Stomach (tissue), 9 donors: ENCODE measurements around the gene PNLIPRP1. TPM values are rescaled to one million over a fixed set of nuclear protein-coding genes. Genes with fewer than 3 reads are reported as not detected.

ENCODE experiments used
- DNase-seq, 2 donors: peaks; one replicate each; pipeline versions ENCODE4 v3.0.0 to v3.0.0-alpha.2; 2013 to 2019
- H3K27ac ChIP-seq, 5 donors: fragments of 200-600 bp in 4 of 5; sonication (generic) in 4 of 5; one replicate each; pipeline ENCODE4 v1.5.1; 2013 to 2019; ENCODE audit warnings: mild to moderate bottlenecking in 1 of 5, moderate library complexity in 1 of 5
- H3K27me3 ChIP-seq, 3 donors: fragments of 200-600 bp; sonication (generic); one replicate each; pipeline ENCODE4 v1.5.1; 2017 to 2019; ENCODE audit warnings: mixed run types in 1 of 3
- H3K36me3 ChIP-seq, 4 donors: fragments of 200-600 bp; sonication (generic); 1 replicate in 3 of 4; 2 replicates in 1 of 4; pipeline ENCODE4 v1.5.1; 2016 to 2019
- H3K4me1 ChIP-seq, 4 donors: fragments of 200-600 bp; sonication (generic); one replicate each; pipeline ENCODE4 v1.5.1; 2016 to 2019
- H3K4me3 ChIP-seq, 4 donors: fragments of 200-600 bp; sonication (generic) in 3 of 4; one replicate each; pipeline ENCODE4 v1.5.1; 2016 to 2019; ENCODE audit warnings: mild to moderate bottlenecking in 1 of 4
- H3K9me3 ChIP-seq, 4 donors: fragments of 200-600 bp; sonication (generic); one replicate each; pipeline ENCODE4 v1.5.1; 2016 to 2019
- EP300 ChIP-seq: sonication (generic); formaldehyde crosslinking; IDR thresholded peaks from one replicate; pipeline ENCODE4 v1.6.1; 2017; ENCODE audit warnings: antibody characterized with exemption
- POLR2A ChIP-seq, 4 donors: fragments of 450-650 bp; IDR thresholded peaks; one replicate each; pipeline ENCODE4 v1.6.1; 2016; ENCODE audit warnings: antibody characterized with exemption in 4 of 4, control low read depth in 2 of 4, mild to moderate bottlenecking in 1 of 4, moderate library complexity in 1 of 4
- POLR2AphosphoS5 ChIP-seq, 3 donors: sonication (generic); formaldehyde crosslinking; IDR thresholded peaks; one replicate each; pipeline ENCODE4 v1.6.1; 2016; ENCODE audit warnings: antibody characterized with exemption in 3 of 3
- WGBS, 5 donors: extraction: QIAGEN DNeasy Blood & Tissue Kit in 3 of 5; methylation state at CpG; one replicate each; pipeline versions ENCODE4 v1.1.5 to v1.1.7; 2013 to 2018; 5-methylcytosine and 5-hydroxymethylcytosine counted together
- intact Hi-C: fragments of 100-400 bp; cut with DNase I; formaldehyde crosslinking; loops from one replicate; pipeline ENCODE4 v1.15.1; 2023; ENCODE audit warnings: low total_unique reads
- polyA plus RNA-seq, 3 donors: library from polyadenylated mRNA; stranded (reverse); fragments of 200-250 nt; gene quantifications; one replicate each; pipeline ENCODE4 v1.2.3, GENCODE V29; 2013
- total RNA-seq, 5 donors: library from RNA; depleted of rRNA; stranded (reverse); fragments of >200 nt; gene quantifications; one replicate each; pipeline versions ENCODE4 v1.1.0 to v1.2.3, GENCODE V29; 2014 to 2016
- TF ChIP-seq, protein P1 (sequence below), 7 experiments: fragments of 450-650 bp in 4 of 7; fragments of 200-600 bp in 3 of 7; sonication (generic) in 3 of 7; IDR thresholded peaks; one replicate each; pipeline ENCODE4 v1.5.1; 2016 to 2019; ENCODE audit warnings: antibody characterized with exemption in 7 of 7, control low read depth in 2 of 7, mild to moderate bottlenecking in 1 of 7
- donor health status: healthy with polysubstance abuse.
- donor health status: Bipolar disorder and iron deficiency.
- donor health status: healthy.

Gene PNLIPRP1
- total and polyA plus RNA-seq, 8 donors, result 0.18 to 9.2 (median 0.81) TPM; not detected in 5

DNA sequence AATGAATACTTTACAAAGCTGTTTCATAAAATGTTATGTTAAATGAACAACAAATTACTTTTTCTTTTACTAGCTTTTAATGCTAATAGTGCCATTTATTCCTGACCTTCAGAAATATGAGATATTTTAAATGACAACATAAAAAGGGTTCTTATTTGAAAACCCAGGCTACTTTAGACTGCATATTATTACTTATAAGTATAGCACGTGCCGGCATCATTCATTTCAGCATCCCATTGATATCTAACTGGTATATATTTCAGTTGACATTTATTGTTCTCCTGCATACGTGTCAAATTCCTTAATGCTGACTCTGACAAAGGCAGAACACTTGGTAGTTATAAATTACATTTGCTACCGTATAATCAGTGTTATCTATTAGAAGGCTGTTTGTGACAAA is 65.3 kb downstream of the PNLIPRP1 start:
- intact Hi-C loops, result no loop called here
- no peak for TF ChIP-seq POLR2AphosphoS5 (IDR thresholded peaks at IDR 0.05)
- TF ChIP-seq, protein P1, sequence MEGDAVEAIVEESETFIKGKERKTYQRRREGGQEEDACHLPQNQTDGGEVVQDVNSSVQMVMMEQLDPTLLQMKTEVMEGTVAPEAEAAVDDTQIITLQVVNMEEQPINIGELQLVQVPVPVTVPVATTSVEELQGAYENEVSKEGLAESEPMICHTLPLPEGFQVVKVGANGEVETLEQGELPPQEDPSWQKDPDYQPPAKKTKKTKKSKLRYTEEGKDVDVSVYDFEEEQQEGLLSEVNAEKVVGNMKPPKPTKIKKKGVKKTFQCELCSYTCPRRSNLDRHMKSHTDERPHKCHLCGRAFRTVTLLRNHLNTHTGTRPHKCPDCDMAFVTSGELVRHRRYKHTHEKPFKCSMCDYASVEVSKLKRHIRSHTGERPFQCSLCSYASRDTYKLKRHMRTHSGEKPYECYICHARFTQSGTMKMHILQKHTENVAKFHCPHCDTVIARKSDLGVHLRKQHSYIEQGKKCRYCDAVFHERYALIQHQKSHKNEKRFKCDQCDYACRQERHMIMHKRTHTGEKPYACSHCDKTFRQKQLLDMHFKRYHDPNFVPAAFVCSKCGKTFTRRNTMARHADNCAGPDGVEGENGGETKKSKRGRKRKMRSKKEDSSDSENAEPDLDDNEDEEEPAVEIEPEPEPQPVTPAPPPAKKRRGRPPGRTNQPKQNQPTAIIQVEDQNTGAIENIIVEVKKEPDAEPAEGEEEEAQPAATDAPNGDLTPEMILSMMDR (IDR thresholded peaks at IDR 0.05), result no peak
- TF ChIP-seq POLR2A (IDR thresholded peaks at IDR 0.05), result no peak
- TF ChIP-seq EP300, result no peak
- WGBS, 5 donors, result 78 to 85% (median 82%) methylated on average over 4 of the region's 4 CpGs
- DNase-seq, result no peak
- Histone ChIP-seq H3K4me3 (no peak overlapping the region), H3K9me3 (no peaks in the 10 kb centered on the region), H3K4me1 (no peaks in the 10 kb centered on the region), H3K27ac (no peak overlapping the region), H3K27me3 (peaks cover 0 to 13% (median 6%) of the 10 kb centered on the region in 3 donors), H3K36me3 (no peaks in the 10 kb centered on the region)

DNA sequence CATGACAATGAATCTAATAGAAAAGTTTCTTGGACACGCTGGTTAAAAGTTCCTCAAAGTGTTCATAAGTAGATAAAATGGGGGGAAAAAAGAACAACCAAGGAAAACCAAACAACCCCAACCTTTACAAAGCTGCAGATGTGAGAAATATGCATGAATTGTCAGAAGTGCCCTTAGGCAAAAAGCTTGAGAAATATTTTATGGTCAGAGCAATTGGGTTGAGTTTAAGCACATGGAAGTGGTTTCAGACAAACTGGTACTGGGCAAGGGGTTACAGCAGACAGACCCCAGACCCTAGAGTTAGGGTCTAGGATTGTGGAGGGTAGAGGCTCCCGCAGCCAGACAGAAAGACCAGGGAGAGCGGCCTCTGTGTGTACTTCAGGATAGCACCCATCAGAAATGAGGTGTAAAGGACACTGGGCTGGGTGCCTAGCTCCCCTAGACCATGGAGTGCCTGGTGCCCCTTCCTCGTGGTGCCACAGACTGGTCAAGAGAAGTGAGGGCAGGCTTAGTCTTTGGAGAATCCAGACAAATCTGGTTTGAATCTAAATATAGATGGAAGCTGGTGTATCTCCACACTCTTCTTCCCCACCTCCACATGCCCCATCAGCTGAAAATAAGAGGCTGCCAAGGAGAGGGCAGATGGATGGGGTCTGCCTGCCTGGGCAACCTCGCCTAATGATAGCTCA is 67.2 kb downstream of the PNLIPRP1 start:
- TF ChIP-seq EP300 (no peak), POLR2A (IDR thresholded peaks at IDR 0.05) (no peak), POLR2AphosphoS5 (IDR thresholded peaks at IDR 0.05) (no peak)
- TF ChIP-seq, protein P1 (IDR thresholded peaks at IDR 0.05), result no peak
- H3K27me3 ChIP-seq, result peaks cover 0 to 12% (median 6%) of the 10 kb centered on the region in 3 donors
- no peak overlapping the region for H3K4me3 ChIP-seq
- no peak overlapping the region for H3K27ac ChIP-seq
- H3K9me3 ChIP-seq, result no peaks in the 10 kb centered on the region
- no peaks in the 10 kb centered on the region for H3K36me3 ChIP-seq
- intact Hi-C loops, result no loop called here
- 82 to 89% (median 88%) methylated on average over 5 of the region's 5 CpGs for WGBS, 5 donors
- DNase-seq, result no peak
- H3K4me1 ChIP-seq, result no peaks in the 10 kb centered on the region

Other genes starting within 250 kb of the PNLIPRP1 start
- 1 to 10 TPM in 1 of 5 donors, not detected in 4; 1.3 TPM for gene PNLIPRP3, start 163.1 kb upstream of the PNLIPRP1 start, total RNA-seq
- gene PNLIPRP3, start 163.1 kb upstream of the PNLIPRP1 start, polyA plus RNA-seq, result under 1 TPM in 2 of 3 donors, not detected in 1; 0.10 to 0.46 TPM
- not detected for gene PNLIP, start 45.0 kb upstream of the PNLIPRP1 start, total RNA-seq
- gene PNLIP, start 45.0 kb upstream of the PNLIPRP1 start, polyA plus RNA-seq, result 1 to 10 TPM; 1.0 to 6.7 (median 1.1) TPM
- 10 to 100 TPM in 1 of 5 donors, 1 to 10 TPM in 1, not detected in 3; 4.1 to 11.9 TPM for gene PNLIPRP2, start 30.0 kb downstream of the PNLIPRP1 start, total RNA-seq
- 1 to 10 TPM; 1.3 to 6.1 (median 1.3) TPM for gene PNLIPRP2, start 30.0 kb downstream of the PNLIPRP1 start, polyA plus RNA-seq
- 10 to 100 TPM in 2 of 5 donors, 1 to 10 TPM in 3; 2.9 to 25.5 (median 6.1) TPM for gene HSPA12A, start 151.6 kb downstream of the PNLIPRP1 start, total RNA-seq
- gene HSPA12A, start 151.6 kb downstream of the PNLIPRP1 start, polyA plus RNA-seq, result 1 to 10 TPM; 2.0 to 2.7 (median 2.4) TPM